GM23338 (cell line): ENCODE data around the gene NPPA. TPM values are rescaled to one million over a fixed set of nuclear protein-coding genes. Genes with fewer than 3 reads are reported as not detected.

Experiments
- ATAC-seq: fragments of 200-7000 bp; cut with Tn5 transposase; 3 replicates; pipeline ENCODE4 v1.9.1; 2020
- DNase-seq: peaks from one replicate; pipeline ENCODE4 v3.0.0-alpha.2; 2015; ENCODE audit warnings: low spot score
- H2AFZ ChIP-seq: fragments of 200-600 bp; sonication (generic); 2 replicates; pipeline ENCODE4 v1.8.0; 2016; ENCODE audit warnings: antibody characterized with exemption, mild to moderate bottlenecking, moderate library complexity
- H3F3A ChIP-seq: fragments of 200-600 bp; sonication (generic); replicated peaks from 2 replicates; pipeline ENCODE4 v1.8.0; 2017; ENCODE audit warnings: antibody characterized with exemption, mixed run types, low read depth
- H3K27ac ChIP-seq: fragments of 200-600 bp; sonication (generic); 2 replicates; pipeline ENCODE4 v1.6.1; 2016; ENCODE audit warnings: low read depth
- H3K27me3 ChIP-seq: fragments of 200-600 bp; sonication (generic); 2 replicates; pipeline ENCODE4 v1.8.0; 2016; ENCODE audit warnings: mild to moderate bottlenecking, mixed run types, moderate library complexity; ENCODE audit not compliant: insufficient read depth
- H3K36me3 ChIP-seq: fragments of 200-600 bp; sonication (generic); 2 replicates; pipeline ENCODE4 v1.8.0; 2016; ENCODE audit warnings: mild to moderate bottlenecking; ENCODE audit not compliant: insufficient read depth
- H3K4me1 ChIP-seq: fragments of 200-600 bp; sonication (generic); 2 replicates; pipeline ENCODE4 v1.8.0; 2016; ENCODE audit warnings: mild to moderate bottlenecking, moderate library complexity; ENCODE audit not compliant: insufficient read depth
- H3K4me2 ChIP-seq: fragments of 200-600 bp; sonication (generic); 2 replicates; pipeline ENCODE4 v1.7.1; 2017; ENCODE audit warnings: mixed run types
- H3K4me3 ChIP-seq: fragments of 200-600 bp; sonication (generic); 2 replicates; pipeline ENCODE4 v1.6.1; 2016; ENCODE audit warnings: mixed run types
- H3K79me2 ChIP-seq: fragments of 200-600 bp; sonication (generic); replicated peaks from 2 replicates; pipeline ENCODE4 v1.8.0; 2017; ENCODE audit warnings: mild to moderate bottlenecking; ENCODE audit not compliant: insufficient read depth
- H3K9me2 ChIP-seq: fragments of 200-600 bp; sonication (generic); 2 replicates; pipeline ENCODE4 v1.8.0; 2017; ENCODE audit not compliant: insufficient read depth
- H4K20me1 ChIP-seq: fragments of 200-600 bp; sonication (generic); replicated peaks from 2 replicates; pipeline ENCODE4 v1.8.0; 2017; ENCODE audit warnings: mild to moderate bottlenecking; ENCODE audit not compliant: insufficient read depth
- H3K27ac Mint-ChIP-seq: 2 replicates; pipeline ENCODE4 v1.8.0; 2020; ENCODE audit warnings: inconsistent platforms, mild to moderate bottlenecking, moderate library complexity, mixed read lengths
- H3K27me3 Mint-ChIP-seq: 3 replicates; pipeline ENCODE4 v1.8.0; 2022; ENCODE audit warnings: low read depth, mild to moderate bottlenecking, moderate library complexity, mixed read lengths, inconsistent platforms; ENCODE audit not compliant: insufficient read depth, poor library complexity
- H3K36me3 Mint-ChIP-seq: 3 replicates; pipeline ENCODE4 v1.8.0; 2021; ENCODE audit warnings: low read depth, mild to moderate bottlenecking, inconsistent platforms, moderate library complexity, mixed read lengths
- H3K4me1 Mint-ChIP-seq: 3 replicates; pipeline ENCODE4 v1.8.0; 2020; ENCODE audit warnings: mild to moderate bottlenecking, inconsistent platforms, mixed read lengths
- H3K4me3 Mint-ChIP-seq: 3 replicates; pipeline ENCODE4 v1.8.0; 2021; ENCODE audit warnings: moderate library complexity, mild to moderate bottlenecking, inconsistent platforms, mixed read lengths
- H3K9me3 Mint-ChIP-seq: 3 replicates; pipeline ENCODE4 v1.8.0; 2020; ENCODE audit warnings: moderate library complexity, mild to moderate bottlenecking, inconsistent platforms, mixed read lengths
- CREB1 ChIP-seq: fragments of 250-450 bp; sonication (Bioruptor Pico); IDR thresholded peaks from 2 replicates; pipeline ENCODE4 v1.5.0; 2020; ENCODE audit warnings: low read depth, mild to moderate bottlenecking, moderate library complexity
- ETS1 ChIP-seq: IDR thresholded peaks from 2 replicates; pipeline ENCODE4 v1.6.1; 2016; ENCODE audit warnings: antibody characterized with exemption
- EZH2 ChIP-seq: fragments of 200-600 bp; sonication (generic); IDR thresholded peaks from one replicate; pipeline ENCODE4 v1.8.0; 2017; ENCODE audit warnings: antibody characterized with exemption, mild to moderate bottlenecking, low read depth; ENCODE audit not compliant: unreplicated experiment
- EZH2phosphoT487 ChIP-seq: fragments of 200-600 bp; sonication (generic); IDR thresholded peaks from one replicate; pipeline ENCODE4 v1.8.1; 2018; ENCODE audit warnings: antibody characterized with exemption; ENCODE audit not compliant: unreplicated experiment
- JUNB ChIP-seq: IDR thresholded peaks from one replicate; pipeline ENCODE4 v1.6.1; 2016; ENCODE audit warnings: antibody characterized with exemption; ENCODE audit not compliant: unreplicated experiment
- NANOG ChIP-seq: IDR thresholded peaks from 2 replicates; pipeline ENCODE4 v1.6.1; 2016; ENCODE audit warnings: antibody characterized with exemption, borderline replicate concordance
- REST ChIP-seq: IDR thresholded peaks from one replicate; pipeline ENCODE4 v1.6.1; 2018; ENCODE audit warnings: antibody characterized with exemption; ENCODE audit not compliant: unreplicated experiment
- ZNF114 ChIP-seq: fragments of 250-450 bp; sonication (Bioruptor Pico); IDR thresholded peaks from 2 replicates; pipeline ENCODE4 v1.5.0; 2020; ENCODE audit warnings: mild to moderate bottlenecking, moderate library complexity
- ZNF331 ChIP-seq: fragments of 250-450 bp; sonication (Bioruptor Pico); IDR thresholded peaks from 2 replicates; pipeline ENCODE4 v1.5.0; 2020; ENCODE audit warnings: low read depth, mild to moderate bottlenecking, moderate library complexity
- ZNF462 ChIP-seq: fragments of 250-450 bp; sonication (Bioruptor Pico); IDR thresholded peaks from 2 replicates; pipeline ENCODE4 v1.5.0; 2020; ENCODE audit warnings: mild to moderate bottlenecking, moderate library complexity
- polyA plus RNA-seq: library from polyadenylated mRNA; unstranded; fragments of >200 nt; fragmentation: Nextera tagmentation; extraction: Ambion mirVana; gene quantifications from 2 replicates; pipeline ENCODE4 v1.2.1, GENCODE V29; 2016
- total RNA-seq: library from RNA; depleted of rRNA; stranded (reverse); fragments of >200 nt; shearing (Covaris generic); gene quantifications from 2 replicates; pipeline ENCODE4 v1.2.3, GENCODE V29; 2014

The NPPA gene
- total and polyA plus RNA-seq, 2 experiments from 2014 or later = 0.29 TPM; not detected in 1

- H3K4me1 Mint-ChIP-seq = no peaks in the 10 kb centered on the region
- no peak overlapping the region for H2AFZ ChIP-seq
- H3F3A ChIP-seq = 0 out of 2 replicates have a peak, but pooled peaks cover 8% of the 10 kb centered on the region
- H3K4me3 ChIP-seq = no peak overlapping the region
- H3K27ac ChIP-seq = no peak overlapping the region
- H3K4me1 ChIP-seq = no peaks in the 10 kb centered on the region
- H3K9me2 ChIP-seq = no peaks in the 10 kb centered on the region
- H3K27ac Mint-ChIP-seq = no peak overlapping the region
- H3K36me3 ChIP-seq = peaks cover 28% of the 10 kb centered on the region
- no peaks in the 10 kb centered on the region for H3K79me2 ChIP-seq
- H4K20me1 ChIP-seq = peaks cover 10% of the 10 kb centered on the region
- no peak overlapping the region for H3K4me3 Mint-ChIP-seq
- peaks cover 44% of the 10 kb centered on the region for H3K36me3 Mint-ChIP-seq
- ATAC-seq = no peak
- TF ChIP-seq JUNB (no peak), ZNF331 (CRISPR knock-in tag) (no peak), NANOG (no peak), EZH2 (no peak), ETS1 (no peak), EZH2phosphoT487 (no peak), REST (no peak), ZNF462 (CRISPR knock-in tag) (no peak), ZNF114 (CRISPR knock-in tag) (no peak), CREB1 (no peak)
- H3K4me2 ChIP-seq = no peak overlapping the region
- H3K27me3 ChIP-seq = no peaks in the 10 kb centered on the region
- no peak for DNase-seq
- H3K27me3 Mint-ChIP-seq = no peaks in the 10 kb centered on the region
- H3K9me3 Mint-ChIP-seq = no peaks in the 10 kb centered on the region
These were observed 25.5 kb downstream of the NPPA start for GRCh38 chr1:11822091-11822490.
